GM13976 (cell line): ENCODE measurements around the gene RRP12.

Source experiments
- DNase-seq: peaks from one replicate; pipeline ENCODE4 v3.0.0; 2012; ENCODE audit warnings: low spot score
- CTCF ChIP-seq: IDR thresholded peaks from 2 replicates; pipeline ENCODE4 v1.5.1; 2012; ENCODE audit warnings: borderline replicate concordance, mild to moderate bottlenecking; ENCODE audit not compliant: insufficient read depth; ENCODE audit errors: extremely low read depth, missing control alignments, control extremely low read depth
- in situ Hi-C: fragments of 300-500 bp; cut with MboI; formaldehyde crosslinking; loops from one replicate; pipeline ENCODE4 v1.12.0; 2022; ENCODE audit warnings: low sequenced_read_pairs, mixed read lengths, inconsistent platforms; ENCODE audit not compliant: unreplicated experiment

RRP12 gene

GRCh38 chr10:97435211-97435610 is 34.1 kb upstream of the RRP12 start:
- TF ChIP-seq CTCF = no peak
- in situ Hi-C loops = no loop called here

GRCh38 chr10:97434557-97434956 is 33.4 kb upstream of the RRP12 start:
- DNase-seq = no peak
- no peak for TF ChIP-seq CTCF
- in situ Hi-C loops = no loop called here

More at GRCh38 chr10:97435211-97435610, 34.1 kb upstream of the RRP12 start:
- no peak for DNase-seq

- in situ Hi-C loops = no loop called here
- no peak for DNase-seq
- TF ChIP-seq CTCF = no peak
Observed at GRCh38 chr10:97434055-97434454, 32.9 kb upstream of the RRP12 start.

- no peak for TF ChIP-seq CTCF
Observed at GRCh38 chr10:97428572-97428981, 27.4 kb upstream of the RRP12 start.

GRCh38 chr10:97427571-97428179 is 26.5 kb upstream of the RRP12 start:
- DNase-seq = no peak
- in situ Hi-C loops = no loop called here
- no peak for TF ChIP-seq CTCF

More at GRCh38 chr10:97428572-97428981, 27.4 kb upstream of the RRP12 start:
- in situ Hi-C loops = no loop called here
- no peak for DNase-seq

- no peak for DNase-seq
- no peak for TF ChIP-seq CTCF
- in situ Hi-C loops = no loop called here
Observed at GRCh38 chr10:97426776-97427570, 25.8 kb upstream of the RRP12 start.
